H1 (cell line): ENCODE results near the gene GPC6.

Experiments
- CHD2 ChIP-seq: IDR thresholded peaks from 2 replicates; pipeline ENCODE4 v1.6.1; 2012; ENCODE audit warnings: low read length, improper control_type of control experiment
- CTCF ChIP-seq, 3 experiments: IDR thresholded peaks; 1 replicate in 2 of 3; 2 replicates in 1 of 3; pipeline versions ENCODE4 v1.5.1 to v1.6.1; 2011; ENCODE audit warnings: low read length in 3 of 3, mild to moderate bottlenecking in 3 of 3, inconsistent platforms in 2 of 3, low read depth in 1 of 3, moderate library complexity in 1 of 3; ENCODE audit not compliant: insufficient read depth in 1 of 3; ENCODE audit errors: control extremely low read depth in 1 of 3
- JUN ChIP-seq: IDR thresholded peaks from 2 replicates; pipeline ENCODE4 v1.6.1; 2011; ENCODE audit warnings: low read depth, mild to moderate bottlenecking, improper control_type of control experiment, low read length
- POLR2A ChIP-seq, 2 experiments: IDR thresholded peaks; 1 replicate in 1 of 2; 2 replicates in 1 of 2; pipeline ENCODE4 v1.6.1; 2011; ENCODE audit warnings: low read depth in 2 of 2, low read length in 2 of 2, mild to moderate bottlenecking in 2 of 2; ENCODE audit errors: control extremely low read depth in 1 of 2
- POLR2AphosphoS5 ChIP-seq: IDR thresholded peaks from 2 replicates; pipeline ENCODE4 v1.6.1; 2011; ENCODE audit warnings: low read depth, low read length
- RNF2 ChIP-seq: fragments of 200-900, 300-1000 bp; sonication (generic); IDR thresholded peaks from 2 replicates; pipeline ENCODE4 v1.7.1; 2016; ENCODE audit warnings: borderline replicate concordance, low read depth, mild to moderate bottlenecking, antibody characterized with exemption, low read length; ENCODE audit not compliant: poor library complexity, severe bottlenecking; ENCODE audit errors: missing control alignments
- TCF12 ChIP-seq: IDR thresholded peaks from 2 replicates; pipeline ENCODE4 v1.6.1; 2011; ENCODE audit warnings: low read depth, mild to moderate bottlenecking, low read length
- TEAD4 ChIP-seq: IDR thresholded peaks from 2 replicates; pipeline ENCODE4 v1.6.1; 2012; ENCODE audit warnings: low read depth, low read length, inconsistent platforms, mixed read lengths

GRCh38 chr13:94342436-94343242 is 1116.0 kb downstream of the GPC6 start:
- no peak for TF ChIP-seq CTCF (IDR thresholded peaks at IDR 0.05; ENCODE audit: control extremely low read depth in 1 of 3, insufficient read depth in 1 of 3, low read depth in 1 of 3, low read length in 3 of 3)
- TF ChIP-seq POLR2A (IDR thresholded peaks at IDR 0.05; ENCODE audit: control extremely low read depth in 1 of 2, low read depth in 2 of 2, low read length in 2 of 2) = no peak
- TF ChIP-seq POLR2AphosphoS5 = no peak
- TF ChIP-seq CHD2 = no peak
- TF ChIP-seq TEAD4 = no peak
- TF ChIP-seq JUN = no peak
- TF ChIP-seq TCF12 = no peak
- no peak for TF ChIP-seq RNF2
